ENCODE data around the gene EXOSC6.

The EXOSC6 gene

DNA sequence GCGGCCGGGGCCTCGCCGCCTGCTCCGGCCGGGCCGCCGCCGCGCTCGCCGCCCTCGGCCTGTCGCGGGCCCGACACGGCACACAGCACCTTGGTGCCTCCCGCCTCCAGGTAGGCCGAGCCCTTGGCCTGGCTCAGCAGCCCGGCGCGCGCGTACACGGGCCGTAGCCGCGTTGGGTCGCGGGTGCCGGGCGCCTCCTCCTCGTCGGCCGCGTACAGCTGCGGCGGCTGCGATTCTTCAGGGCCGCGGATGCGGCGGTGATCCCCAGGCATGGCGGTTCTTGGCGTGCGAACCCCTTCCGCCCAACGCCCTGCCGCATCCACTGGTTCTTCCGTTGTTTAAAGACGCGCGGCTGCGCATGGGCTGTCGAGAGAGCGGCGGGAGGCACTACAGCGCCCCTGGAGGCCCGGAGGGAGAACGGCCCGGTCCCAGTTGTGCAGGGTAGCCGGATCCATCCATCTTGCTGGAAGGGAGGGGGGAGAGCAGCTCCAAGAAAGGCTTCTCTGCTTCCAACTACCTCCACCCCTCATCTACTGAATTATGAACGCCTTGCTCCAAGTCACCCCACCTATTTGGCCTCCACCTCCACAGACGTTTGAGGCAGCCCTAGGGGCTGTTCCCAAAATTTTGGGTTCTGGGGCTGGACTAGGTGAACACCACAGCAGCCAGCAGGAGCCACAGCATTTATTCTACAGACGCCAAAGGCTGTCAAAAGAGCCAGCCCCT, at the start of gene EXOSC6:
EXOSC6 (minus strand) TSS at position 312 of the 726 bp plus-strand sequence; CDS start at position 272, 40 bp downstream.
- H3K4me3 ChIP-seq (ENCODE audit: severe bottlenecking), result peak within 1 kb of the TSS; percentile 66
- peak within 1 kb of the TSS; percentile 72 for H3K27ac ChIP-seq (ENCODE audit: poor library complexity, severe bottlenecking)
- H3K27me3 ChIP-seq (ENCODE audit: insufficient read depth, poor library complexity, severe bottlenecking), result no peaks in the 10 kb centered on the region
- ATAC-seq (ENCODE audit: low read depth), result peak; percentile 88
- H3K9me3 ChIP-seq (ENCODE audit: severe bottlenecking), result no peaks in the 10 kb centered on the region
- H3K36me3 ChIP-seq (ENCODE audit: low read depth), result peaks cover 59% of the 10 kb centered on the region
- H3K4me1 ChIP-seq (ENCODE audit: insufficient read depth, poor library complexity, severe bottlenecking), result peaks cover 7% of the 10 kb centered on the region
- peak; percentile 92 for TF ChIP-seq CTCF (IDR thresholded peaks at IDR 0.05; ENCODE audit: poor library complexity, severe bottlenecking)
- peak; percentile 95 for DNase-seq (ENCODE audit: low spot score)

GRCh38 chr16:70301121-70301520, 49.4 kb upstream of the EXOSC6 start:
- TF ChIP-seq CTCF (IDR thresholded peaks at IDR 0.05; ENCODE audit: poor library complexity, severe bottlenecking), result no peak
- peaks cover 21% of the 10 kb centered on the region for H3K36me3 ChIP-seq (ENCODE audit: low read depth)
- H3K4me3 ChIP-seq (ENCODE audit: severe bottlenecking), result no peak overlapping the region
- no peaks in the 10 kb centered on the region for H3K27me3 ChIP-seq (ENCODE audit: insufficient read depth, poor library complexity, severe bottlenecking)
- H3K4me1 ChIP-seq (ENCODE audit: insufficient read depth, poor library complexity, severe bottlenecking), result peaks cover 5% of the 10 kb centered on the region
- DNase-seq (ENCODE audit: low spot score) (no peak), ATAC-seq (ENCODE audit: low read depth) (no peak)
- no peak overlapping the region for H3K27ac ChIP-seq (ENCODE audit: poor library complexity, severe bottlenecking)
- peaks cover 3% of the 10 kb centered on the region for H3K9me3 ChIP-seq (ENCODE audit: severe bottlenecking)

DNA sequence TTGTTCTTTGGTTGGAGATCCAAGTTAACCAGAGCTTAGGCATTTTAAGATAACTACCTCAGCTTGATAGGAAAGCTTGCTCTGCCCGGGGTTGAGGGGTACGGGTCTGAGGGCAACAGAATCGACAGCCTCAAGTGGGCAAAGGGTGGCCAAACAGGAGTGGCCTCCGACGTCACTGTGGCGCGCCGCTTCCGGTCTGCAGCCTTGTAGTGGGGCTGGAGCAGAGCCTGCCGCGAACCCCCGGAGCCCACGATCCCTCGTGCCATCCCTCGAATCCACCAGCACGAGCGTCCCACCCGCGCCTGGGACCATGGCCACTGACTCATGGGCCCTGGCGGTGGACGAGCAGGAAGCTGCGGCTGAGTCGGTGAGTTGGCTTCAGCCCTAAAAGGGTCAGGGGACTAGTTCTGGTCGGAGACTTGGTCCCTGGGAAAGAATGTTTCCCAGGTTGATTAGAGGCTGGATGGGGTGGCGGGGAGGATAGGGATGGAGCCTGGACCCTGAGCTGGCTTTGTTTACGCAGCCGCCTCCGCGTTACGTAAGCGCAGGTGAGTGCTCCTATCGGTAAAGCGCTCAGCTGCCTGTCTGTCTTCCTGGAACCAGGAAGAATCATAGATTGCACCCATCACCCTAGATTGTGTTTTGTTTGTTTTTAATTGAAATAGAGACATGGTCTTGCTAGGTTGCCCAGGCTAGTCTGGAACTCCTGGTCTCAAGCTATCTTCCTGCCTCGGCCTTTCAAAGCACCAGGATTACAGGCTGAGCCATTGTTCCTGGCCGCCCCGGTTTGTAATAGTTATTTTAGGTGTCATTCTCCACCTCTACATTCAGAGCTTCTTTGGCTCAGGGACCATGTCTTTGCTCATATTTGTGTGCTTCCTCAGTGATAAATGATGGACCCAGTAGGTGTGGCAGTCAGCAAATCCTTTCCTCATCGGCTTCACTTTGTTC, 47.5 kb upstream of the EXOSC6 start, which contains the start of gene DDX19B:
DDX19B (plus strand) TSS at position 199 of the 951 bp plus-strand sequence; CDS start at position 311, 112 bp downstream.
- peak; percentile 82 for ATAC-seq (ENCODE audit: low read depth)
- H3K36me3 ChIP-seq (ENCODE audit: low read depth), result peaks cover 21% of the 10 kb centered on the region
- TF ChIP-seq CTCF (IDR thresholded peaks at IDR 0.05; ENCODE audit: poor library complexity, severe bottlenecking), result no peak
- peaks cover 3% of the 10 kb centered on the region for H3K9me3 ChIP-seq (ENCODE audit: severe bottlenecking)
- peak; percentile 68 for DNase-seq (ENCODE audit: low spot score)
- H3K27me3 ChIP-seq (ENCODE audit: insufficient read depth, poor library complexity, severe bottlenecking), result no peaks in the 10 kb centered on the region
- H3K4me3 ChIP-seq (ENCODE audit: severe bottlenecking), result peak within 1 kb of the TSS; percentile 68
- H3K27ac ChIP-seq (ENCODE audit: poor library complexity, severe bottlenecking), result peak within 1 kb of the TSS; percentile 69
- no peaks in the 10 kb centered on the region for H3K4me1 ChIP-seq (ENCODE audit: insufficient read depth, poor library complexity, severe bottlenecking)

- Histone ChIP-seq H3K4me3 (ENCODE audit: severe bottlenecking) (no peak overlapping the region), H3K4me1 (ENCODE audit: insufficient read depth, poor library complexity, severe bottlenecking) (no peaks in the 10 kb centered on the region), H3K27me3 (ENCODE audit: insufficient read depth, poor library complexity, severe bottlenecking) (no peaks in the 10 kb centered on the region), H3K36me3 (ENCODE audit: low read depth) (peaks cover 5% of the 10 kb centered on the region), H3K9me3 (ENCODE audit: severe bottlenecking) (no peaks in the 10 kb centered on the region), H3K27ac (ENCODE audit: poor library complexity, severe bottlenecking) (no peak overlapping the region)
- DNase-seq (ENCODE audit: low spot score) (no peak), ATAC-seq (ENCODE audit: low read depth) (no peak)
- TF ChIP-seq CTCF (IDR thresholded peaks at IDR 0.05; ENCODE audit: poor library complexity, severe bottlenecking), result no peak
Measured at GRCh38 chr16:70295634-70296033, 43.9 kb upstream of the EXOSC6 start.
